Measurements from ENCODE around the gene ELF5. TPM values are rescaled to one million over a fixed set of nuclear protein-coding genes. Genes with fewer than 3 reads are reported as not detected.

ELF5 gene
- total RNA-seq, 2 donors from 2014 or later: 0.18 to 2.7 TPM

GRCh38 chr11:34542089-34542488 is 28.5 kb upstream of the ELF5 start:
- no peak for DNase-seq (ENCODE audit: low spot score)
- no peak for TF ChIP-seq CTCF (IDR thresholded peaks at IDR 0.05)
- TF ChIP-seq POLR2AphosphoS5 (IDR thresholded peaks at IDR 0.05): no peak
- TF ChIP-seq POLR2A (IDR thresholded peaks at IDR 0.05): no peak
- H3K27me3 ChIP-seq (replicated peaks; ENCODE audit: insufficient read depth): no peaks in the 10 kb centered on the region
- no peaks in the 10 kb centered on the region for H3K4me1 ChIP-seq (replicated peaks)
- H3K4me3 ChIP-seq: no peak overlapping the region
- no peaks in the 10 kb centered on the region for H3K36me3 ChIP-seq
- no peaks in the 10 kb centered on the region for H3K9me3 ChIP-seq
- intact Hi-C loops (cut with DNase I): no loop called here
- H3K27ac ChIP-seq: no peak overlapping the region

- 90% methylated on average over 6 of the region's 6 CpGs for WGBS
- TF ChIP-seq POLR2A (IDR thresholded peaks at IDR 0.05) (no peak), CTCF (IDR thresholded peaks at IDR 0.05) (no peak), POLR2AphosphoS5 (IDR thresholded peaks at IDR 0.05) (no peak)
- intact Hi-C loops (cut with DNase I): no loop called here
- H3K4me1 ChIP-seq (replicated peaks): no peaks in the 10 kb centered on the region
- no peaks in the 10 kb centered on the region for H3K36me3 ChIP-seq
- H3K27ac ChIP-seq: no peak overlapping the region
- no peaks in the 10 kb centered on the region for H3K27me3 ChIP-seq (replicated peaks; ENCODE audit: insufficient read depth)
- no peaks in the 10 kb centered on the region for H3K9me3 ChIP-seq
- DNase-seq (ENCODE audit: low spot score): no peak
- no peak overlapping the region for H3K4me3 ChIP-seq
Measured at GRCh38 chr11:34540870-34541269, 27.3 kb upstream of the ELF5 start.

- H3K36me3 ChIP-seq: no peaks in the 10 kb centered on the region
- H3K4me1 ChIP-seq (replicated peaks): no peaks in the 10 kb centered on the region
- intact Hi-C loops (cut with DNase I): no loop called here
- 58% methylated on average over 1 of the region's 1 CpG for WGBS
- H3K9me3 ChIP-seq: no peaks in the 10 kb centered on the region
- no peak overlapping the region for H3K4me3 ChIP-seq
- no peak for TF ChIP-seq POLR2A (IDR thresholded peaks at IDR 0.05)
- H3K27ac ChIP-seq: no peak overlapping the region
- no peaks in the 10 kb centered on the region for H3K27me3 ChIP-seq (replicated peaks; ENCODE audit: insufficient read depth)
- no peak for DNase-seq (ENCODE audit: low spot score)
Measured at GRCh38 chr11:34537636-34538035, 24.0 kb upstream of the ELF5 start.

GRCh38 chr11:34536056-34536455 is 22.5 kb upstream of the ELF5 start:
- Histone ChIP-seq H3K4me1 (replicated peaks) (no peaks in the 10 kb centered on the region), H3K4me3 (no peak overlapping the region), H3K36me3 (no peaks in the 10 kb centered on the region), H3K27ac (no peak overlapping the region), H3K9me3 (no peaks in the 10 kb centered on the region), H3K27me3 (replicated peaks; ENCODE audit: insufficient read depth) (no peaks in the 10 kb centered on the region)
- TF ChIP-seq POLR2AphosphoS5 (IDR thresholded peaks at IDR 0.05) (peak; percentile 12), POLR2A (IDR thresholded peaks at IDR 0.05) (no peak), CTCF (IDR thresholded peaks at IDR 0.05) (no peak)
- intact Hi-C loops (cut with DNase I): no loop called here
- DNase-seq (ENCODE audit: low spot score): no peak

GRCh38 chr11:34534826-34535225 is 21.2 kb upstream of the ELF5 start:
- no peaks in the 10 kb centered on the region for H3K9me3 ChIP-seq
- TF ChIP-seq POLR2A (IDR thresholded peaks at IDR 0.05) (no peak), CTCF (IDR thresholded peaks at IDR 0.05) (no peak), POLR2AphosphoS5 (IDR thresholded peaks at IDR 0.05) (no peak)
- no peak overlapping the region for H3K27ac ChIP-seq
- H3K36me3 ChIP-seq: no peaks in the 10 kb centered on the region
- no peaks in the 10 kb centered on the region for H3K27me3 ChIP-seq (replicated peaks; ENCODE audit: insufficient read depth)
- no peak overlapping the region for H3K4me3 ChIP-seq
- DNase-seq (ENCODE audit: low spot score): no peak
- intact Hi-C loops (cut with DNase I): no loop called here
- 96% methylated on average over 3 of the region's 3 CpGs for WGBS
- H3K4me1 ChIP-seq (replicated peaks): no peaks in the 10 kb centered on the region

Data from prostate gland (tissue), 2 donors.